GM12875 (cell line): ENCODE measurements around the gene CLSTN2.
A peak's percentile ranks its signal among the peaks of the same experiment; 100 is the strongest.

Experiments used
- H3K4me3 ChIP-seq: one replicate; pipeline ENCODE4 v1.5.1; 2011; ENCODE audit warnings: low read depth, low read length, control low read depth
- TF ChIP-seq, protein P1 (sequence below): IDR thresholded peaks from 2 replicates; pipeline ENCODE4 v1.5.1; 2011; ENCODE audit warnings: low read depth, mild to moderate bottlenecking, control low read depth, inconsistent platforms, low read length, moderate library complexity, borderline replicate concordance; ENCODE audit not compliant: insufficient read depth

The CLSTN2 gene

GRCh38 chr3:140276703-140277102 is 341.7 kb downstream of the CLSTN2 start:
- no peak overlapping the region for H3K4me3 ChIP-seq
- TF ChIP-seq, protein P1, sequence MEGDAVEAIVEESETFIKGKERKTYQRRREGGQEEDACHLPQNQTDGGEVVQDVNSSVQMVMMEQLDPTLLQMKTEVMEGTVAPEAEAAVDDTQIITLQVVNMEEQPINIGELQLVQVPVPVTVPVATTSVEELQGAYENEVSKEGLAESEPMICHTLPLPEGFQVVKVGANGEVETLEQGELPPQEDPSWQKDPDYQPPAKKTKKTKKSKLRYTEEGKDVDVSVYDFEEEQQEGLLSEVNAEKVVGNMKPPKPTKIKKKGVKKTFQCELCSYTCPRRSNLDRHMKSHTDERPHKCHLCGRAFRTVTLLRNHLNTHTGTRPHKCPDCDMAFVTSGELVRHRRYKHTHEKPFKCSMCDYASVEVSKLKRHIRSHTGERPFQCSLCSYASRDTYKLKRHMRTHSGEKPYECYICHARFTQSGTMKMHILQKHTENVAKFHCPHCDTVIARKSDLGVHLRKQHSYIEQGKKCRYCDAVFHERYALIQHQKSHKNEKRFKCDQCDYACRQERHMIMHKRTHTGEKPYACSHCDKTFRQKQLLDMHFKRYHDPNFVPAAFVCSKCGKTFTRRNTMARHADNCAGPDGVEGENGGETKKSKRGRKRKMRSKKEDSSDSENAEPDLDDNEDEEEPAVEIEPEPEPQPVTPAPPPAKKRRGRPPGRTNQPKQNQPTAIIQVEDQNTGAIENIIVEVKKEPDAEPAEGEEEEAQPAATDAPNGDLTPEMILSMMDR = peak; percentile 40; the same call in 1 of the 2 replicates

- TF ChIP-seq, protein P1 = no peak
- H3K4me3 ChIP-seq = no peak overlapping the region
These were observed 342.9 kb downstream of the CLSTN2 start for GRCh38 chr3:140277886-140278285.

DNA sequence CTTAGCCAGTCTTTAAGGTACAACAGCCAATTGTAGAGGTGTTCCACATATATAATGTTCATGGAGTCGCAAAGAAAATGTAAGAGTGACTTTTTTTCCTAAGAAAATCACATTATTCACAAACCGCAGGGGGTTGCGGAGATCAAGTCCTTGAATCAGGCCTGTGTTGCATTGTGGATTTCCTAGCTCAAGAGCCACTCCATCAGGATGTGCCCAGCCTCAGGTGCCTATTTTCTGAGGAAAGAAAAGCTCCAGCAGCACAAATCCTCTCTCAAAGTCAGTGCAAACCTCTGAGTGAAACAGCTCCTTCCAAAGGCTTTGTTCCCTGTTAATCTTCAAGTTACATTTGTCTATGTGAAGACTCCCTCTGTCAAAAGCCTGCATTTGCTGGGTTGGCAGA is 349.4 kb downstream of the CLSTN2 start:
- TF ChIP-seq, protein P1 = no peak
- H3K4me3 ChIP-seq = no peak overlapping the region

DNA sequence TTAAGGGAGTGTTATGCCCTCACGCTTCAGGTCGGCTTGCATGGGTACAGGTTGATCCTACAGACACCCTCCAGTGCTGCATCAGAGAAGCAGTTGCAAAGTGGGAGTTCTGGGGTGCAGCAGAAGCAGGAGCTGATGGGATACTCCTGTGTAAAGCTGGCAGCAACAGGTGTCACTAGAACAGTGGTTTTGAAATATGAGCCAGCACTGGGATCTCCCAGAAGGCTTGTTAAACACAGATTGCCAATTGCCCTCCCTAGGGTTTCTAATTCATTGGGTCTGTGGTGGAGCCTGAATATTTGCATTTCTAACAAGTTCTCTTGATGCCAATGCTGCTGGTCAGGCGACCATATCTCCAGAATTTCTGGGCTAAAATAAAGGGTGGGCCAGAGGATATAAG is 350.4 kb downstream of the CLSTN2 start:
- TF ChIP-seq, protein P1 = no peak
- H3K4me3 ChIP-seq = no peak overlapping the region

GRCh38 chr3:140288595-140288994 is 353.6 kb downstream of the CLSTN2 start:
- no peak overlapping the region for H3K4me3 ChIP-seq
- TF ChIP-seq, protein P1 = no peak

- H3K4me3 ChIP-seq = no peak overlapping the region
- TF ChIP-seq, protein P1 = no peak
These were observed 355.1 kb downstream of the CLSTN2 start for GRCh38 chr3:140290105-140290504.

GRCh38 chr3:140292170-140292569 is 357.2 kb downstream of the CLSTN2 start:
- TF ChIP-seq, protein P1 = no peak
- H3K4me3 ChIP-seq = no peak overlapping the region
